HEK293 (cell line): ENCODE data around the gene TCF3.

Source experiments
- GLIS1 ChIP-seq: fragments of 450-650 bp; formaldehyde crosslinking; IDR thresholded peaks from 2 replicates; pipeline ENCODE4 v1.5.1; 2016; ENCODE audit warnings: missing biosample characterization, missing genetic modification characterization
- KLF10 ChIP-seq: fragments of 450-650 bp; IDR thresholded peaks from 2 replicates; pipeline ENCODE4 v1.5.1; 2018; ENCODE audit warnings: missing biosample characterization, mild to moderate bottlenecking, missing genetic modification characterization
- SP3 ChIP-seq: fragments of 450-650 bp; formaldehyde crosslinking; IDR thresholded peaks from 2 replicates; pipeline ENCODE4 v1.5.1; 2016; ENCODE audit warnings: missing biosample characterization, missing genetic modification characterization
- SP7 ChIP-seq: fragments of 450-650 bp; formaldehyde crosslinking; IDR thresholded peaks from 2 replicates; pipeline ENCODE4 v1.5.1; 2016; ENCODE audit warnings: missing biosample characterization, missing genetic modification characterization
- ZBTB17 ChIP-seq: fragments of 450-650 bp; formaldehyde crosslinking; IDR thresholded peaks from 2 replicates; pipeline ENCODE4 v1.5.1; 2016; ENCODE audit warnings: missing biosample characterization, missing genetic modification characterization
- ZFP69B ChIP-seq: fragments of 450-650 bp; formaldehyde crosslinking; IDR thresholded peaks from 2 replicates; pipeline ENCODE4 v1.5.1; 2016; ENCODE audit warnings: missing biosample characterization, missing genetic modification characterization
- ZNF146 ChIP-seq: fragments of 450-650 bp; formaldehyde crosslinking; IDR thresholded peaks from 2 replicates; pipeline ENCODE4 v1.5.1; 2016; ENCODE audit warnings: missing biosample characterization, missing genetic modification characterization
- ZNF266 ChIP-seq: fragments of 450-650 bp; formaldehyde crosslinking; IDR thresholded peaks from 2 replicates; pipeline ENCODE4 v1.5.1; 2016; ENCODE audit warnings: missing biosample characterization, missing genetic modification characterization, low read depth
- ZNF426 ChIP-seq: fragments of 450-650 bp; formaldehyde crosslinking; IDR thresholded peaks from 2 replicates; pipeline ENCODE4 v1.5.1; 2017; ENCODE audit warnings: missing biosample characterization, missing genetic modification characterization, mild to moderate bottlenecking, inconsistent platforms, moderate library complexity
- ZNF501 ChIP-seq: fragments of 450-650 bp; formaldehyde crosslinking; IDR thresholded peaks from 2 replicates; pipeline ENCODE4 v1.5.1; 2016; ENCODE audit warnings: missing biosample characterization, missing genetic modification characterization
- ZNF544 ChIP-seq: fragments of 450-650 bp; formaldehyde crosslinking; IDR thresholded peaks from 2 replicates; pipeline ENCODE4 v1.5.0; 2017; ENCODE audit warnings: missing biosample characterization, missing genetic modification characterization
- ZNF610 ChIP-seq: fragments of 450-650 bp; formaldehyde crosslinking; IDR thresholded peaks from 2 replicates; pipeline ENCODE4 v1.5.1; 2016; ENCODE audit warnings: missing biosample characterization, missing genetic modification characterization, borderline replicate concordance
- ZNF624 ChIP-seq: fragments of 450-650 bp; formaldehyde crosslinking; IDR thresholded peaks from 2 replicates; pipeline ENCODE4 v1.5.1; 2017; ENCODE audit warnings: missing biosample characterization, missing genetic modification characterization
- ZNF629 ChIP-seq: fragments of 450-650 bp; formaldehyde crosslinking; IDR thresholded peaks from 2 replicates; pipeline ENCODE4 v1.5.1; 2017; ENCODE audit warnings: missing biosample characterization, missing genetic modification characterization
- ZNF654 ChIP-seq: fragments of 450-650 bp; formaldehyde crosslinking; IDR thresholded peaks from 2 replicates; pipeline ENCODE4 v1.5.1; 2016; ENCODE audit warnings: low read depth, missing biosample characterization, missing genetic modification characterization
- ZSCAN30 ChIP-seq: fragments of 450-650 bp; IDR thresholded peaks from 2 replicates; pipeline ENCODE4 v1.5.1; 2018; ENCODE audit warnings: missing biosample characterization, mild to moderate bottlenecking, missing genetic modification characterization, moderate library complexity
- TF ChIP-seq, protein P1 (sequence below): fragments of 450-650 bp; formaldehyde crosslinking; optimal IDR thresholded peaks from 2 replicates; pipeline ENCODE3; 2016; ENCODE audit warnings: missing biosample characterization, mild to moderate bottlenecking, missing genetic modification characterization
- TF ChIP-seq, protein P2 (sequence below): fragments of 450-650 bp; formaldehyde crosslinking; IDR thresholded peaks from 2 replicates; pipeline ENCODE4 v1.5.1; 2016; ENCODE audit warnings: missing biosample characterization, missing genetic modification characterization
- TF ChIP-seq, protein P3 (sequence below): fragments of 450-650 bp; formaldehyde crosslinking; IDR thresholded peaks from 2 replicates; pipeline ENCODE4 v1.5.1; 2016; ENCODE audit warnings: missing biosample characterization, missing genetic modification characterization
- TF ChIP-seq, protein P4 (sequence below): fragments of 450-650 bp; formaldehyde crosslinking; IDR thresholded peaks from 2 replicates; pipeline ENCODE4 v1.5.1; 2016; ENCODE audit warnings: missing biosample characterization, missing genetic modification characterization
- TF ChIP-seq, protein P5 (sequence below): fragments of 450-650 bp; formaldehyde crosslinking; IDR thresholded peaks from 2 replicates; pipeline ENCODE4 v1.5.1; 2016; ENCODE audit warnings: missing biosample characterization, missing genetic modification characterization
- TF ChIP-seq, protein P6 (sequence below): fragments of 450-650 bp; formaldehyde crosslinking; IDR thresholded peaks from 2 replicates; pipeline ENCODE4 v1.5.1; 2016; ENCODE audit warnings: missing biosample characterization, missing genetic modification characterization
- TF ChIP-seq, protein P7 (sequence below): fragments of 450-650 bp; formaldehyde crosslinking; IDR thresholded peaks from 2 replicates; pipeline ENCODE4 v1.5.1; 2016; ENCODE audit warnings: missing biosample characterization, missing genetic modification characterization
- TF ChIP-seq, protein P8 (sequence below): fragments of 450-650 bp; formaldehyde crosslinking; IDR thresholded peaks from 2 replicates; pipeline ENCODE4 v1.5.1; 2016; ENCODE audit warnings: missing biosample characterization, missing genetic modification characterization

TCF3 gene

DNA sequence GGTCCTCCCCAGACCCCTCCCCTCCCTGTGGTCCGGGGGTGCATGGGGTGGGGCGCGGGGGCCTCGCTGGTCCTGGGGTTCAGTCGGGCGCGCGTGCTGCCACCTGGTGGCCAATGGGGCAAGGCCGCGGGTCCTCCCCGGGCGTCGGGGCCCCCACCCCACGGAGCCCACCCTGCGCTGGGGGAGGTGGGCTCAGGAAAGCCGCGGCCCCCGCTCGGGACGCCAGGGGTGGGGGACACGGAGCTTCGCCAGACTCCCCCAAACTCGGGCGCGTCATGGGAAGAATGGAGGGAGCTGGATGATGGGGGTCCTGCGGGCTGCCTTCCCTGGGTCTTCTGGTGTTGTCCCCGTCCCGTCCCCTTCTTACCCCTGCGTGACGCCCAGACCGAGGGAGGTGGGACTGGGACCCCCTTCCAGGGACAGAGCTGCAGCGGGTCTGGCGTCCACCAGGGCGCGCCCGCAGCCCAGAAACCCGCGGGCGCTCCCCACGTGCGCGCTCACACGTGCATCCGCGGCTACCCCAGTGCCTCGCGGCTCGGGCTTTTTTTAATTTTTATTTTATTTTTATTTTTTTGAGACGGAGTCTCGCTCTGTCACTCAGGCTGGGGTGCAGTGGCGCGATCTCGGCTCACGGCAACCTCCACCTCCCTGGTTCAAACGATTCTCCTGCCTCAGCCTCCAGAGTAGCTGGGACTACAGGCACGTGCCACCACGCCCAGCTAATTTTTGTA, 19.8 kb upstream of the TCF3 start (continued):
- TF ChIP-seq, protein P1, sequence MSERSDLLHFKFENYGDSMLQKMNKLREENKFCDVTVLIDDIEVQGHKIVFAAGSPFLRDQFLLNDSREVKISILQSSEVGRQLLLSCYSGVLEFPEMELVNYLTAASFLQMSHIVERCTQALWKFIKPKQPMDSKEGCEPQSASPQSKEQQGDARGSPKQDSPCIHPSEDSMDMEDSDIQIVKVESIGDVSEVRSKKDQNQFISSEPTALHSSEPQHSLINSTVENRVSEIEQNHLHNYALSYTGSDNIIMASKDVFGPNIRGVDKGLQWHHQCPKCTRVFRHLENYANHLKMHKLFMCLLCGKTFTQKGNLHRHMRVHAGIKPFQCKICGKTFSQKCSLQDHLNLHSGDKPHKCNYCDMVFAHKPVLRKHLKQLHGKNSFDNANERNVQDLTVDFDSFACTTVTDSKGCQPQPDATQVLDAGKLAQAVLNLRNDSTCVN = peak; percentile 88
- peak; percentile 56; the same call in 1 of the 2 replicates for TF ChIP-seq ZNF629 (tag by site-specific recombination)
- no peak for TF ChIP-seq ZNF544 (tag by site-specific recombination)
- TF ChIP-seq ZNF146 (tag by site-specific recombination) = peak; percentile 3; the same call in 1 of the 2 replicates
- TF ChIP-seq, protein P2, sequence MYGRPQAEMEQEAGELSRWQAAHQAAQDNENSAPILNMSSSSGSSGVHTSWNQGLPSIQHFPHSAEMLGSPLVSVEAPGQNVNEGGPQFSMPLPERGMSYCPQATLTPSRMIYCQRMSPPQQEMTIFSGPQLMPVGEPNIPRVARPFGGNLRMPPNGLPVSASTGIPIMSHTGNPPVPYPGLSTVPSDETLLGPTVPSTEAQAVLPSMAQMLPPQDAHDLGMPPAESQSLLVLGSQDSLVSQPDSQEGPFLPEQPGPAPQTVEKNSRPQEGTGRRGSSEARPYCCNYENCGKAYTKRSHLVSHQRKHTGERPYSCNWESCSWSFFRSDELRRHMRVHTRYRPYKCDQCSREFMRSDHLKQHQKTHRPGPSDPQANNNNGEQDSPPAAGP (tag by site-specific recombination) = peak; percentile 63; the same call in 1 of the 2 replicates
- no peak for TF ChIP-seq ZNF266 (tag by site-specific recombination)
- TF ChIP-seq ZBTB17 (tag by site-specific recombination) = peak; percentile 13; the same call in 1 of the 2 replicates
- TF ChIP-seq, protein P3, sequence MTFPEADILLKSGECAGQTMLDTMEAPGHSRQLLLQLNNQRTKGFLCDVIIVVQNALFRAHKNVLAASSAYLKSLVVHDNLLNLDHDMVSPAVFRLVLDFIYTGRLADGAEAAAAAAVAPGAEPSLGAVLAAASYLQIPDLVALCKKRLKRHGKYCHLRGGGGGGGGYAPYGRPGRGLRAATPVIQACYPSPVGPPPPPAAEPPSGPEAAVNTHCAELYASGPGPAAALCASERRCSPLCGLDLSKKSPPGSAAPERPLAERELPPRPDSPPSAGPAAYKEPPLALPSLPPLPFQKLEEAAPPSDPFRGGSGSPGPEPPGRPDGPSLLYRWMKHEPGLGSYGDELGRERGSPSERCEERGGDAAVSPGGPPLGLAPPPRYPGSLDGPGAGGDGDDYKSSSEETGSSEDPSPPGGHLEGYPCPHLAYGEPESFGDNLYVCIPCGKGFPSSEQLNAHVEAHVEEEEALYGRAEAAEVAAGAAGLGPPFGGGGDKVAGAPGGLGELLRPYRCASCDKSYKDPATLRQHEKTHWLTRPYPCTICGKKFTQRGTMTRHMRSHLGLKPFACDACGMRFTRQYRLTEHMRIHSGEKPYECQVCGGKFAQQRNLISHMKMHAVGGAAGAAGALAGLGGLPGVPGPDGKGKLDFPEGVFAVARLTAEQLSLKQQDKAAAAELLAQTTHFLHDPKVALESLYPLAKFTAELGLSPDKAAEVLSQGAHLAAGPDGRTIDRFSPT (tag by site-specific recombination) = no peak
- TF ChIP-seq ZSCAN30 (tag by site-specific recombination) = peak; percentile 39; the same call in 1 of the 2 replicates
- 0 out of 2 replicates have a peak, but pooled peaks have one; percentile 43 for TF ChIP-seq ZFP69B
- peak; percentile 81 for TF ChIP-seq ZNF610 (tag by site-specific recombination)
- TF ChIP-seq, protein P4, sequence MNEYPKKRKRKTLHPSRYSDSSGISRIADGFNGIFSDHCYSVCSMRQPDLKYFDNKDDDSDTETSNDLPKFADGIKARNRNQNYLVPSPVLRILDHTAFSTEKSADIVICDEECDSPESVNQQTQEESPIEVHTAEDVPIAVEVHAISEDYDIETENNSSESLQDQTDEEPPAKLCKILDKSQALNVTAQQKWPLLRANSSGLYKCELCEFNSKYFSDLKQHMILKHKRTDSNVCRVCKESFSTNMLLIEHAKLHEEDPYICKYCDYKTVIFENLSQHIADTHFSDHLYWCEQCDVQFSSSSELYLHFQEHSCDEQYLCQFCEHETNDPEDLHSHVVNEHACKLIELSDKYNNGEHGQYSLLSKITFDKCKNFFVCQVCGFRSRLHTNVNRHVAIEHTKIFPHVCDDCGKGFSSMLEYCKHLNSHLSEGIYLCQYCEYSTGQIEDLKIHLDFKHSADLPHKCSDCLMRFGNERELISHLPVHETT (tag by site-specific recombination) = no peak
- no peak for TF ChIP-seq ZNF426
- TF ChIP-seq ZNF624 (tag by site-specific recombination) = no peak
- TF ChIP-seq ZNF654 (tag by site-specific recombination) = peak; percentile 68
- TF ChIP-seq, protein P5, sequence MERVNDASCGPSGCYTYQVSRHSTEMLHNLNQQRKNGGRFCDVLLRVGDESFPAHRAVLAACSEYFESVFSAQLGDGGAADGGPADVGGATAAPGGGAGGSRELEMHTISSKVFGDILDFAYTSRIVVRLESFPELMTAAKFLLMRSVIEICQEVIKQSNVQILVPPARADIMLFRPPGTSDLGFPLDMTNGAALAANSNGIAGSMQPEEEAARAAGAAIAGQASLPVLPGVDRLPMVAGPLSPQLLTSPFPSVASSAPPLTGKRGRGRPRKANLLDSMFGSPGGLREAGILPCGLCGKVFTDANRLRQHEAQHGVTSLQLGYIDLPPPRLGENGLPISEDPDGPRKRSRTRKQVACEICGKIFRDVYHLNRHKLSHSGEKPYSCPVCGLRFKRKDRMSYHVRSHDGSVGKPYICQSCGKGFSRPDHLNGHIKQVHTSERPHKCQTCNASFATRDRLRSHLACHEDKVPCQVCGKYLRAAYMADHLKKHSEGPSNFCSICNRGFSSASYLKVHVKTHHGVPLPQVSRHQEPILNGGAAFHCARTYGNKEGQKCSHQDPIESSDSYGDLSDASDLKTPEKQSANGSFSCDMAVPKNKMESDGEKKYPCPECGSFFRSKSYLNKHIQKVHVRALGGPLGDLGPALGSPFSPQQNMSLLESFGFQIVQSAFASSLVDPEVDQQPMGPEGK (tag by site-specific recombination) = peak; percentile 97
- TF ChIP-seq, protein P6, sequence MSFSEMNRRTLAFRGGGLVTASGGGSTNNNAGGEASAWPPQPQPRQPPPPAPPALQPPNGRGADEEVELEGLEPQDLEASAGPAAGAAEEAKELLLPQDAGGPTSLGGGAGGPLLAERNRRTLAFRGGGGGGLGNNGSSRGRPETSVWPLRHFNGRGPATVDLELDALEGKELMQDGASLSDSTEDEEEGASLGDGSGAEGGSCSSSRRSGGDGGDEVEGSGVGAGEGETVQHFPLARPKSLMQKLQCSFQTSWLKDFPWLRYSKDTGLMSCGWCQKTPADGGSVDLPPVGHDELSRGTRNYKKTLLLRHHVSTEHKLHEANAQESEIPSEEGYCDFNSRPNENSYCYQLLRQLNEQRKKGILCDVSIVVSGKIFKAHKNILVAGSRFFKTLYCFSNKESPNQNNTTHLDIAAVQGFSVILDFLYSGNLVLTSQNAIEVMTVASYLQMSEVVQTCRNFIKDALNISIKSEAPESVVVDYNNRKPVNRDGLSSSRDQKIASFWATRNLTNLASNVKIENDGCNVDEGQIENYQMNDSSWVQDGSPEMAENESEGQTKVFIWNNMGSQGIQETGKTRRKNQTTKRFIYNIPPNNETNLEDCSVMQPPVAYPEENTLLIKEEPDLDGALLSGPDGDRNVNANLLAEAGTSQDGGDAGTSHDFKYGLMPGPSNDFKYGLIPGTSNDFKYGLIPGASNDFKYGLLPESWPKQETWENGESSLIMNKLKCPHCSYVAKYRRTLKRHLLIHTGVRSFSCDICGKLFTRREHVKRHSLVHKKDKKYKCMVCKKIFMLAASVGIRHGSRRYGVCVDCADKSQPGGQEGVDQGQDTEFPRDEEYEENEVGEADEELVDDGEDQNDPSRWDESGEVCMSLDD (tag by site-specific recombination) = peak; percentile 96
- 0 out of 2 replicates have a peak, but pooled peaks have one; percentile 26 for TF ChIP-seq SP3 (tag by site-specific recombination)
- TF ChIP-seq GLIS1 (tag by site-specific recombination) = peak; percentile 64
- TF ChIP-seq, protein P7, sequence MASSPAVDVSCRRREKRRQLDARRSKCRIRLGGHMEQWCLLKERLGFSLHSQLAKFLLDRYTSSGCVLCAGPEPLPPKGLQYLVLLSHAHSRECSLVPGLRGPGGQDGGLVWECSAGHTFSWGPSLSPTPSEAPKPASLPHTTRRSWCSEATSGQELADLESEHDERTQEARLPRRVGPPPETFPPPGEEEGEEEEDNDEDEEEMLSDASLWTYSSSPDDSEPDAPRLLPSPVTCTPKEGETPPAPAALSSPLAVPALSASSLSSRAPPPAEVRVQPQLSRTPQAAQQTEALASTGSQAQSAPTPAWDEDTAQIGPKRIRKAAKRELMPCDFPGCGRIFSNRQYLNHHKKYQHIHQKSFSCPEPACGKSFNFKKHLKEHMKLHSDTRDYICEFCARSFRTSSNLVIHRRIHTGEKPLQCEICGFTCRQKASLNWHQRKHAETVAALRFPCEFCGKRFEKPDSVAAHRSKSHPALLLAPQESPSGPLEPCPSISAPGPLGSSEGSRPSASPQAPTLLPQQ (tag by site-specific recombination) = peak; percentile 59; the same call in 1 of the 2 replicates
- TF ChIP-seq, protein P8, sequence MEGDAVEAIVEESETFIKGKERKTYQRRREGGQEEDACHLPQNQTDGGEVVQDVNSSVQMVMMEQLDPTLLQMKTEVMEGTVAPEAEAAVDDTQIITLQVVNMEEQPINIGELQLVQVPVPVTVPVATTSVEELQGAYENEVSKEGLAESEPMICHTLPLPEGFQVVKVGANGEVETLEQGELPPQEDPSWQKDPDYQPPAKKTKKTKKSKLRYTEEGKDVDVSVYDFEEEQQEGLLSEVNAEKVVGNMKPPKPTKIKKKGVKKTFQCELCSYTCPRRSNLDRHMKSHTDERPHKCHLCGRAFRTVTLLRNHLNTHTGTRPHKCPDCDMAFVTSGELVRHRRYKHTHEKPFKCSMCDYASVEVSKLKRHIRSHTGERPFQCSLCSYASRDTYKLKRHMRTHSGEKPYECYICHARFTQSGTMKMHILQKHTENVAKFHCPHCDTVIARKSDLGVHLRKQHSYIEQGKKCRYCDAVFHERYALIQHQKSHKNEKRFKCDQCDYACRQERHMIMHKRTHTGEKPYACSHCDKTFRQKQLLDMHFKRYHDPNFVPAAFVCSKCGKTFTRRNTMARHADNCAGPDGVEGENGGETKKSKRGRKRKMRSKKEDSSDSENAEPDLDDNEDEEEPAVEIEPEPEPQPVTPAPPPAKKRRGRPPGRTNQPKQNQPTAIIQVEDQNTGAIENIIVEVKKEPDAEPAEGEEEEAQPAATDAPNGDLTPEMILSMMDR (tag by site-specific recombination) = peak; percentile 92
- TF ChIP-seq KLF10 (tag by site-specific recombination) = no peak
- TF ChIP-seq ZNF501 = 0 out of 2 replicates have a peak, but pooled peaks have one; percentile 40
- peak; percentile 39; the same call in 1 of the 2 replicates for TF ChIP-seq SP7
